Endodermal cell (in vitro differentiated cells): ENCODE measurements around the gene FANK1. TPM values are rescaled to one million over a fixed set of nuclear protein-coding genes. Genes with fewer than 3 reads are reported as not detected.

ENCODE experiments used
- DNase-seq: peaks from one replicate; pipeline ENCODE4 v3.0.0-alpha.2; 2017
- H3K27ac ChIP-seq: 2 replicates; pipeline ENCODE4 v1.5.1; 2013; ENCODE audit warnings: mild to moderate bottlenecking, low read depth, low read length, moderate library complexity
- H3K27me3 ChIP-seq: 2 replicates; pipeline ENCODE4 v1.6.1; 2013; ENCODE audit warnings: mild to moderate bottlenecking, low read length, moderate library complexity; ENCODE audit not compliant: insufficient read depth, control insufficient read depth, poor library complexity, severe bottlenecking
- H3K36me3 ChIP-seq: 2 replicates; pipeline ENCODE4 v1.7.0; 2013; ENCODE audit warnings: mild to moderate bottlenecking, low read length, moderate library complexity; ENCODE audit not compliant: control insufficient read depth, insufficient read depth
- H3K4me1 ChIP-seq: one replicate; pipeline ENCODE4 v1.7.0; 2013; ENCODE audit warnings: low read length; ENCODE audit not compliant: control insufficient read depth, insufficient read depth
- H3K4me3 ChIP-seq: 2 replicates; pipeline ENCODE4 v1.5.1; 2013; ENCODE audit warnings: mild to moderate bottlenecking, low read length, moderate library complexity
- H3K9ac ChIP-seq: 2 replicates; pipeline ENCODE4 v1.6.1; 2013; ENCODE audit warnings: mild to moderate bottlenecking, low read length, moderate library complexity; ENCODE audit not compliant: poor library complexity, severe bottlenecking; ENCODE audit errors: extremely low read depth
- H3K9me3 ChIP-seq: 2 replicates; pipeline ENCODE4 v1.6.1; 2013; ENCODE audit warnings: mild to moderate bottlenecking, low read length, moderate library complexity; ENCODE audit not compliant: control insufficient read depth
- H3K27ac Mint-ChIP-seq: 2 replicates; pipeline ENCODE4 v1.8.0; 2020; ENCODE audit warnings: mixed read lengths
- H3K27me3 Mint-ChIP-seq: 2 replicates; pipeline ENCODE4 v1.8.0; 2021; ENCODE audit warnings: mild to moderate bottlenecking, mixed read lengths; ENCODE audit not compliant: insufficient read depth
- H3K36me3 Mint-ChIP-seq: 2 replicates; pipeline ENCODE4 v1.8.0; 2020; ENCODE audit warnings: low read depth, mixed read lengths
- H3K4me1 Mint-ChIP-seq: 2 replicates; pipeline ENCODE4 v1.8.0; 2020; ENCODE audit warnings: mixed read lengths
- H3K4me3 Mint-ChIP-seq: 2 replicates; pipeline ENCODE4 v1.8.0; 2020; ENCODE audit warnings: mild to moderate bottlenecking, moderate library complexity, mixed read lengths
- H3K9me3 Mint-ChIP-seq: 2 replicates; pipeline ENCODE4 v1.8.0; 2020; ENCODE audit warnings: mild to moderate bottlenecking, mixed read lengths
- WGBS, 2 experiments: methylation state at CpG; one replicate each; pipeline versions ENCODE4 v1.1.5 to v1.1.7; 2013; ENCODE audit warnings: missing lambda C conversion rate in 2 of 2, mixed read lengths in 1 of 2; ENCODE audit not compliant: insufficient coverage in 1 of 2, insufficient read length in 1 of 2; 5-methylcytosine and 5-hydroxymethylcytosine counted together
- total RNA-seq, 2 donors: library from RNA; stranded (reverse); fragmentation: NEBNext Ultra II Directional in 1 of 2; extraction: Animal tissue kit (Norgen Biotek cat#: 25700) in 1 of 2; gene quantifications; 2 replicates in 1 of 2; 3 replicates in 1 of 2; pipeline ENCODE4 v1.2.1, GENCODE V29; 2021
- TF ChIP-seq, protein P1 (sequence below): fragments of 200-600 bp; sonication (generic); conservative IDR thresholded peaks from 2 replicates; pipeline ENCODE4 v1.5.0; 2021; ENCODE audit warnings: antibody characterized with exemption, mild to moderate bottlenecking

FANK1 gene
- total RNA-seq, 2 donors from 2014 or later: 7.7 to 10.0 TPM

GRCh38 chr10:125997586-125997985 lies 101.2 kb downstream of the FANK1 start:
- Mint-ChIP-seq H3K27me3 (peaks cover 4% of the 10 kb centered on the region), H3K9me3 (no peaks in the 10 kb centered on the region), H3K27ac (peak overlapping the region; percentile 41), H3K4me3 (no peak overlapping the region), H3K4me1 (peaks cover 5% of the 10 kb centered on the region), H3K36me3 (no peaks in the 10 kb centered on the region)
- TF ChIP-seq, protein P1, sequence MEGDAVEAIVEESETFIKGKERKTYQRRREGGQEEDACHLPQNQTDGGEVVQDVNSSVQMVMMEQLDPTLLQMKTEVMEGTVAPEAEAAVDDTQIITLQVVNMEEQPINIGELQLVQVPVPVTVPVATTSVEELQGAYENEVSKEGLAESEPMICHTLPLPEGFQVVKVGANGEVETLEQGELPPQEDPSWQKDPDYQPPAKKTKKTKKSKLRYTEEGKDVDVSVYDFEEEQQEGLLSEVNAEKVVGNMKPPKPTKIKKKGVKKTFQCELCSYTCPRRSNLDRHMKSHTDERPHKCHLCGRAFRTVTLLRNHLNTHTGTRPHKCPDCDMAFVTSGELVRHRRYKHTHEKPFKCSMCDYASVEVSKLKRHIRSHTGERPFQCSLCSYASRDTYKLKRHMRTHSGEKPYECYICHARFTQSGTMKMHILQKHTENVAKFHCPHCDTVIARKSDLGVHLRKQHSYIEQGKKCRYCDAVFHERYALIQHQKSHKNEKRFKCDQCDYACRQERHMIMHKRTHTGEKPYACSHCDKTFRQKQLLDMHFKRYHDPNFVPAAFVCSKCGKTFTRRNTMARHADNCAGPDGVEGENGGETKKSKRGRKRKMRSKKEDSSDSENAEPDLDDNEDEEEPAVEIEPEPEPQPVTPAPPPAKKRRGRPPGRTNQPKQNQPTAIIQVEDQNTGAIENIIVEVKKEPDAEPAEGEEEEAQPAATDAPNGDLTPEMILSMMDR: no peak
- WGBS, 2 experiments: 93 to 96% methylated on average over 6 to 12 of the region's 12 CpGs
- DNase-seq: no peak
- Histone ChIP-seq H3K27ac (no peak overlapping the region), H3K9me3 (no peaks in the 10 kb centered on the region), H3K9ac (no peak overlapping the region), H3K36me3 (no peaks in the 10 kb centered on the region), H3K4me1 (no peaks in the 10 kb centered on the region), H3K4me3 (no peak overlapping the region), H3K27me3 (no peaks in the 10 kb centered on the region)

DNA sequence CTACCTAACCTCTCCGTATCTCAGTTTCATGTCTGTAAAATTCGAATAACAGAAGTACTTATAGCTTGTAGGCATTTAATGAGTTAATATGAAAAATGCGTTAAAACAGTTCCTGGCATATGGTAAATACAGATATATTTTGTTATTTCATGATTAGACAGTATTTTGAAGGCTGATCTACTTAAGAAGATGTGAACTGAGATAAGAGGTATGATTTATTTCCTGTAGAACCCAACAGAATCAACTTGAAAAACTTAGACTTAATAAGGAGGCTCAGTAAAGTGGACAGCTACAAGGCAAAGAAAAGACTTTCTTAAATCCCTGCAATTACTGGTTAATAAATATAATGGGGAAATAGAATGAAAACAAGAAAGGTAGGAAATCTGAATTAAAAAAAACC lies 103.3 kb downstream of the FANK1 start:
- H3K27ac ChIP-seq: no peak overlapping the region
- WGBS, 2 experiments: 95% methylated on average over 3 of the region's 3 CpGs
- no peaks in the 10 kb centered on the region for H3K9me3 ChIP-seq
- no peaks in the 10 kb centered on the region for H3K36me3 ChIP-seq
- DNase-seq: no peak
- H3K4me1 ChIP-seq: no peaks in the 10 kb centered on the region
- Mint-ChIP-seq H3K4me3 (no peak overlapping the region), H3K9me3 (no peaks in the 10 kb centered on the region), H3K27me3 (peaks cover 2% of the 10 kb centered on the region), H3K4me1 (no peaks in the 10 kb centered on the region), H3K36me3 (no peaks in the 10 kb centered on the region), H3K27ac (no peak overlapping the region)
- H3K4me3 ChIP-seq: no peak overlapping the region
- H3K27me3 ChIP-seq: no peaks in the 10 kb centered on the region
- TF ChIP-seq, protein P1: no peak
- H3K9ac ChIP-seq: no peak overlapping the region

DNA sequence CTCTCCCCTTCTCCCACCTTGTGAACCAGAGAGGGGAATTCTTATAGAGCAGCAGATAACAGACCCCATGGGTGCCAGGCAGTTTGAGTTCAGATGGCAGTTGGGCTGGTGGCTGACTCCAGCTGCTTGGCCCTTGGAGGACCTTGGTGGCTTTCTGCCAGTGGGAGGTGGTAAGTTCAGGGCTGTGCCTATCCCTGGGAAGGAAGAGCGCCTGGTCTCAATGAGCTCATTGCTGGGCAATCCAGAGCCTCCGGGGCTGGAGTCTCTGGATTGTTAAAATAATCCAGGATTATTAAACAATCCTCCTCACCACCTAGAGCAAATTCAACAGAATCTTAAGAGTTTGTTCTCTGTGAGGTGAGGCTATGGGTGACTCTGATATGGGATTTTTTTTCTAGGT lies 105.2 kb downstream of the FANK1 start:
- no peak for DNase-seq
- Mint-ChIP-seq H3K27ac (no peak overlapping the region), H3K4me3 (no peak overlapping the region), H3K4me1 (no peaks in the 10 kb centered on the region), H3K36me3 (no peaks in the 10 kb centered on the region), H3K27me3 (no peaks in the 10 kb centered on the region), H3K9me3 (no peaks in the 10 kb centered on the region)
- no peak overlapping the region for H3K4me3 ChIP-seq
- H3K27ac ChIP-seq: no peak overlapping the region
- no peaks in the 10 kb centered on the region for H3K36me3 ChIP-seq
- 100% methylated on average over 1 of the region's 2 CpGs; no CpG with 5 or more reads in 1 of the 2 experiments for WGBS, 2 experiments
- TF ChIP-seq, protein P1: no peak
- no peaks in the 10 kb centered on the region for H3K4me1 ChIP-seq
- H3K9ac ChIP-seq: no peak overlapping the region
- no peaks in the 10 kb centered on the region for H3K27me3 ChIP-seq
- no peaks in the 10 kb centered on the region for H3K9me3 ChIP-seq
